HG03460 (cell line): ENCODE measurements around the gene TUFT1.

Experiments
- ATAC-seq: cut with Tn5 transposase; IDR thresholded peaks from one replicate; pipeline ENCODE4 v1.9.1; 2021; ENCODE audit not compliant: unreplicated experiment

The TUFT1 gene

GRCh38 chr1:151536499-151536898 is 3.6 kb upstream of the TUFT1 start:
- ATAC-seq = no peak

GRCh38 chr1:151537112-151537511 is 3.0 kb upstream of the TUFT1 start:
- no peak for ATAC-seq

DNA sequence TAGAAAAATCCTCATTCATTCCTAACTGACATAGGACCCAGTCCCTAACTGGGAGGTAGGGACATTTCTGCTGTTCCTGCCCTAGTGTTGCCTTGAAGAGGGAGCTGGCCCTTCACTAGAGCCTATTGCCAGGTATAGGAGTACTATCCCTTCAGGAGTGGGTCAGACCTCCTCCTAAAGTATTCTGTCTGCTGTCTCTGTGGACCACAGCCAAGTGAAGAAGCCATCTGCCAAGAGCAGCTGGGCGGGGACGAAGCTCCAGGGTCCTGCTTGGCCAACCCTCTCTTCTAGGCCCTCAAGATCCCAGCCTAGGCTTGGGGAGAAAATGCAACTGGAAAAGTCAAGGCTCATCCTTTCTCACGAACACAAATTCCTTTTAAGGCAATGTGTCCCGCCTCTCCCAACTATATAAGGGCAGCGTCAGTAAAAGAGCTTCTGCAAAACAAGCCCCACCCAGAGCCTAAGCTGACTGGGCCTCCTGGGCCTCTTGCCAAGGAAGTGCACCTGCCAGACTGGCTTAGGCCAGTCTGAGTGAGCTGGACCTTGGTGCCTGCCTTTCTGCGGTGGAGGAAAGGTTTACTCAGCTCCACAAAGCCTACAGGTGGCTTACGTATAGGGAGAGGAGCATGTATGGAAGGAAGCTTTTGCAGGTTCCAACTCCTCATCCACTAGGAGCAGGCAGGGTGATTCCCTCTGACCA is 638 bp upstream of the TUFT1 start:
- peak; percentile 51 for ATAC-seq

- ATAC-seq = no peak
These were observed 871 bp downstream of the TUFT1 start for GRCh38 chr1:151540982-151541377.

- no peak for ATAC-seq
These were observed 1.6 kb downstream of the TUFT1 start for GRCh38 chr1:151541752-151542151.

GRCh38 chr1:151542710-151543129 is 2.6 kb downstream of the TUFT1 start:
- ATAC-seq = no peak

DNA sequence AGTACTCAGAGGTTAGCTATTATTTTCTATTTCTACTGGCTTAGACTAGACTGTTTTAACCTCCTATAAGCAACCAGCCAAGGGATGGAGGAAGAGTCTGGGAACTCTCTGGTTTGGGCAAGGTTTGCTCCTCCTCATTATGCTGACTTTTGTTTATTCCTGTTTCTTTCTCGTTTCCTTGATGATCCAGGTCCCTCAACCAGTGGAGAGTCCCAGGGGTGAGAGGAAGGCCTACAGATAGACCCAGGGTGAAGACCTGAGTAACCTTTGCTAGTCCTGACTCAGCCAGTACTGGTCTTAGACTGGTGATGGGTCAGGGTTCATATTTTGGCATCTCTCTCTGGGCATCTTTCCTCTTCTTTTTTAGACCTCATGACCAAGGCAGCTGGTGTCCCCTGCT is 5.4 kb downstream of the TUFT1 start:
- no peak for ATAC-seq

DNA sequence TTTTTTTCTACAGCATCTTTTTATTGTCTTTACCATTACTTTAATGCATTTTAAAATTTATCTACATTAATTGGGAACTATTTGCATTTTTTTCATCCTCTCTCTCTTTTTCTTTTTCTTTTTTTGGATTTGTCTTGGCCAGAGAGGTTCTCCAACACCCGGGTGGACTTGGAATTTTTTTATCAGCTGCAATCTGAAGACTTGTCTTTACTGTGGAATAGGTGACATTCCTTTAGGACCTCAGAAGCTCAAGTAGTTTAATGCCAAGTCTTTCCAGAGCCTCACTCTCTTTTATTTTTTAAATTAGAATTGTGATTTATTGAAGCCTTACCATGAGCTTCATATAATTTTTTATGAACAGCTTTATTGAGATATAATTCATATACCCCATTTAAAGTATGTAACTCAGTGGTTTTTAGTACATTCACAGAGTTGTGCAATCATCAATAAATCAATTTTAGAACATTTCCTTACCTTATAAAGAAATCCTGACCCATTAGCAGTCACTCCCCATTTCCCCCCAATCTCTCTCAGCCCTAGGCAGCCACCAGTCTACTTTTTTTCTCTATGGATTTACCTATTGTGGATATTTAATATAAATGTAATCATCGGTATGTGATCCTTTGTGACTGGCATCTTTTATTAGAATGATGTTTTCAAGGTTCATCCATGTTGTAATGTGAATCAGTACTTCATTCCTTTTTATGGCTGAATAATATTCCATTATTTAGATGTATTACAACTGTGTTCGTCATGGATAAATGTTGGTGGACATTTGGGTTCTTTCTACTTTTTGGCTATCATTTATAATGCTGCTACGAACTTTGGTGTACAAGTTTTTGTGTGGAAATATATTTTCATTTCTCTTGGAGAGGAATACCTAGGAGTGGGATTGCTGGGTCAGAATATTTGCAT is 6.2 kb downstream of the TUFT1 start:
- no peak for ATAC-seq

GRCh38 chr1:151547119-151547899 is 7.2 kb downstream of the TUFT1 start:
- ATAC-seq = no peak

- no peak for ATAC-seq
These were observed 7.8 kb downstream of the TUFT1 start for GRCh38 chr1:151547900-151548230.

GRCh38 chr1:151549199-151549598 is 9.1 kb downstream of the TUFT1 start:
- no peak for ATAC-seq

- no peak for ATAC-seq
These were observed 13.6 kb downstream of the TUFT1 start for GRCh38 chr1:151553659-151554058.

DNA sequence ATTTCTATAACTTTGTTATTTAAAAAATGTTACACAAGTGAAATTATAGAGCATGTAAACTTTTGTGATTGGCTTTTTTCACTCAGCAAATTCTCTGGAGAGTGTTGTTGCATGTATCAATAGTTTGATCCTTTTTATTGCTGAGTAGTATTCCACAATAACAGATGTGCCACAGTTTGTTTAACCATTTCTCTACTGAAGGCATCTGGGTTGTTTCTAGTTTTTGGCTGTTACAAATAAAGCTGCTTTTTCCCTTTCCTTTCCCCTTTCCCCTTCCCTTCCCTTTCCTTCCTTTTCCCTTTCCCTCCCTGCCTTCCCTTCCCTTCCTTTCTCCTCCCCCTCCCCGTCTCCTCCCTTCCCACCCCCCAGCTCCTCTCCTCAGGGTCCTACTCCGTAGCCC is 15.9 kb downstream of the TUFT1 start:
- no peak for ATAC-seq

GRCh38 chr1:151562661-151563060 is 22.6 kb downstream of the TUFT1 start:
- no peak for ATAC-seq

GRCh38 chr1:151563376-151563775 is 23.3 kb downstream of the TUFT1 start:
- ATAC-seq = no peak

DNA sequence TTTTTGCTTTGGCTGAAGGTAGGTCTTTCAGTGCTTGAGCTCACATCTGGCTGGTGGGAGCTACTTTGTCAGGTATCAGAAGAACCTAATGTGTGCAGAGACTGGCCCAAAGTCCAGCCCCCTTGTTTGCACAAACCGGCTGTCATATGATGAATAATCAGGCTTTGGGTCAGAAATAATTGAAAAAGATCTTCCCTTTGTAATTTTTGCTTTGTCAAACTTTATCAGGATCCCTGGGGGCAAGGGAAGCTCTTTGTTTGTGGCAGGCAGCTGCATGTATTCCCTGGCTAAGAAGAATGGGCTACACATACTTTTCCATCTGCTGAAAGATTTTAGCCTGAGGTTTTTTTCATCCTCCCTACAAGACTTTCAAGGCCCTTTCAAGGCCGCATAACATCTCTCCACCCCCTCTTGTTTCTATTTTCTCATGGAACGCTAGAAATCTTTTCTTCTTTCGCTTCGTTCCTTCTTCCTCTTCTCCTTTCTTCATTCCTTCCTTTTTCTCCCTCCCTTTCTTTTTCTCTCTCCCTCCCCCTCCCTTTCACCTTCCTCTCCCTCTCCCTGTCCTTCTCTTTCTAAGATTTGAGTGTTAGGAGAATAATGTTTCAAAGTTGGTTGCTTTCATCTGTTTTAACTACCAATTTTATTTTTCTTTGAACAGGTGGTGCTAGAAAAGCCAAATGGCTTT is 25.5 kb downstream of the TUFT1 start:
- ATAC-seq = no peak

GRCh38 chr1:151568626-151569088 is 28.5 kb downstream of the TUFT1 start:
- no peak for ATAC-seq

DNA sequence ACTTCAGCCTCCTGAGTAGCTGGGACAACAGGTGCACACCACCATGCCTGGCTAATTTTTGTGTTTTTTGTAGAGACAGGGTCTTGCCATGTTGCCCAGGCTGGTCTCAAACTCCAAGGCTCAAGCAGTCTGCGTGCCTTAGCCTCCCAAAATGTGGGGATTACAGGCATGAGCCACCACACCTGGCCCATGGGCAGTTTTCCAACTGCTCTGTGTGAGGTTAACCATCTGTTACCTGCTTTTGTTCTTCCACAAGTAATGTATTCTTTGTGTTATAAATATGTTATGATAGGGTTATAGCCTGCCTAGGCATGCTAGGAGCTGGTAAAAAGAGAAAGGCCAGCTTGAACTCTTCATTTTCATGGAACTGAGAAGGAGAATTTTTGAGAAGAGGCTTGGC is 30.7 kb downstream of the TUFT1 start:
- ATAC-seq = no peak

DNA sequence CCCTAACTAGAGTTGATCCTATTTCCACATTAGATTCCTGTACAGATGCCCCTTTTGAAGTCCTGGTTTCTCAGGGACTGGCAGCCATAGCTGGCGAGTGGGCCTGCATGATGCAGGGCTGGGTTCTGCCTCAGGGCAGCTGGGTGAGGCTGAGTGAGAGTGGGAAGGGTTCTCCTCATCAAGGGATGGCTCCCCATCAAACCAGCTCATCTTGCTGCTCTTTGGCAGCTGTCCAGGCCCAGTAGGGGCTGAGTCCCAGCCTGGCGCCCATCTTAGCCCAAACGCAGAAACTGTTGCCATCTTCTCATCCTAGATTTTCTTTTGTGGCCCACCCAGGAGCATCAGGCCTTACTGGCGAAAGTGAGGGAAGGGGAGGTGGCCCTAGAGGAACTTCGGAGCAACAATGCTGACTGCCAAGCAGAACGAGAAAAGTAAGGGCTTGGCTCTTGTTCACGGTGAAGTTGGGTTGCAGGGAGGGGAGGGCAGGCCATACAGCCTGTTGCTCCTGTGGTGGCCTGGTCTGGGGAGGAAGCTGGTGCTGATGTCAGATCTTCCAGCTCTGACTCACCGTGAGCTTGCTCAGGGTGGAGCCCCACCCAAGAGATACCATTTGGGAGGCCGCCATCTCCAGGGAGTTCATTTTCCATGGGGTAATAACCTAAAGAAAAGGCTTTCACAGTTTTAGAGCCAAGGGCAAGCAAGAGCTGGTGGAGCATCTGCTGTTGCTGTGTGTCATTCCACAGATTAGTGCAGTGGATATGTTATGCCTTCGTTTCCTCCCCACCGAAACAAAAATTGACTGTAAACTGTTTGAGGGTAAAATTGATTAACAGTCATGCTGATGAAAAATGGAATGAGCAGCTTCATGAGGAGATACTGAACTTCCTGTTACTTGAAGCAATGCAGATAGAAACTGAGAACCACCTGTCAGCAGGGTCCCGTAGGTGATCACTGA is 34.7 kb downstream of the TUFT1 start:
- ATAC-seq = no peak

DNA sequence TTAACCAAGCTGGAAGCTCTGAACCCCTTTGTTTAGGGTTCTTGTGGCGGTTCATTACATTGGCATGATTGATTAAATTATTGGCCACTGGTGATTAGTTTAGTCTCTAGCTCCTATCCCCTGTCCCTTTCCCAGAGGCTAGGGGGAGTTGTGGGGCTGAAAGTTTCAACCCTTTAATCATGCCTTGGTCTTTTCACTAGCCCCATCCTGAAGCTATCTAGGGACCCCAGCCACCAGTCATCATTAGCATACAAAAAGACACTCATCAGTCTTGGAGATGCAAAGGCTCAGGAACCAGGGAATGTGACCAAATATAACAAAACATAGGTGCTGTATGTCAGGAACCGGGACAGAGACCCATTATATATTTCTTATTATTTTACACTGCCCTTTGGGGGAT is 37.1 kb downstream of the TUFT1 start:
- no peak for ATAC-seq
